HepG2 (cell line): ENCODE results near the gene ZCCHC3. TPM values are rescaled to one million over a fixed set of nuclear protein-coding genes. Genes with fewer than 3 reads are reported as not detected.

Experiments
- CHD2 ChIP-seq: IDR thresholded peaks from 2 replicates; pipeline ENCODE4 v1.6.1; 2011; ENCODE audit warnings: low read depth, low read length, improper control_type of control experiment
- FOXO1 ChIP-seq: sonication (generic); formaldehyde crosslinking; IDR thresholded peaks from 2 replicates; pipeline ENCODE4 v1.4.0; 2020; ENCODE audit warnings: missing genetic modification reagents
- MIER2 ChIP-seq: IDR thresholded peaks from 2 replicates; pipeline ENCODE4 v1.6.1; 2016; ENCODE audit warnings: missing biosample characterization, missing genetic modification reagents
- SSRP1 ChIP-seq: IDR thresholded peaks from 2 replicates; pipeline ENCODE4 v1.6.1; 2016; ENCODE audit warnings: control low read depth
- STAG1 ChIP-seq: sonication (generic); formaldehyde crosslinking; IDR thresholded peaks from 2 replicates; pipeline ENCODE4 v1.4.0; 2020; ENCODE audit warnings: missing genetic modification reagents
- ZFAT ChIP-seq: sonication (generic); formaldehyde crosslinking; conservative IDR thresholded peaks from 2 replicates; pipeline ENCODE4 v1.8.1; 2023; ENCODE audit warnings: missing genetic modification reagents, inconsistent platforms
- ZKSCAN5 ChIP-seq: sonication (generic); formaldehyde crosslinking; IDR thresholded peaks from 2 replicates; pipeline ENCODE4 v1.5.1; 2020; ENCODE audit warnings: mild to moderate bottlenecking, missing genetic modification reagents
- ZNF121 ChIP-seq: sonication (generic); formaldehyde crosslinking; IDR thresholded peaks from 2 replicates; pipeline ENCODE4 v1.5.0; 2020; ENCODE audit warnings: mild to moderate bottlenecking, missing genetic modification reagents
- ZNF607 ChIP-seq: sonication (generic); formaldehyde crosslinking; IDR thresholded peaks from 2 replicates; pipeline ENCODE4 v1.5.1; 2020; ENCODE audit warnings: missing genetic modification reagents, mild to moderate bottlenecking, borderline replicate concordance
- ZNF761 ChIP-seq: sonication (generic); formaldehyde crosslinking; conservative IDR thresholded peaks from 2 replicates; pipeline ENCODE4 v1.4.0; 2020; ENCODE audit warnings: mild to moderate bottlenecking, missing genetic modification reagents
- polyA plus RNA-seq, 8 experiments: library from polyadenylated mRNA; depleted of rRNA in 3 of 8; stranded (reverse) in 7 of 8; unstranded in 1 of 8; fragments of >200 nt; fragmentation: Illumina TruSeq in 4 of 8; extraction: Trizol in 4 of 8; gene quantifications; 2 replicates each; pipeline versions ENCODE4 v1.2.1 to v1.2.3, GENCODE V29; 2011 to 2016; ENCODE audit warnings: low read depth in 4 of 8, missing spikeins in 1 of 8, mixed read lengths in 1 of 8; ENCODE audit not compliant: insufficient read depth in 1 of 8
- total RNA-seq, 5 experiments: library from RNA; depleted of rRNA; stranded (reverse); fragments of >200 nt; fragmentation: Illumina TruSeq; extraction: Trizol; gene quantifications; 2 replicates each; pipeline ENCODE4 v1.2.3, GENCODE V29; 2016; ENCODE audit warnings: low read depth in 1 of 5
- TF ChIP-seq, protein P1 (sequence below): sonication (generic); formaldehyde crosslinking; IDR thresholded peaks from 2 replicates; pipeline ENCODE4 v1.5.1; 2020; ENCODE audit warnings: missing genetic modification reagents, mild to moderate bottlenecking, borderline replicate concordance
- TF ChIP-seq, protein P2 (sequence below): sonication (generic); formaldehyde crosslinking; IDR thresholded peaks from 2 replicates; pipeline ENCODE4 v1.8.0; 2022; ENCODE audit warnings: mild to moderate bottlenecking, missing genetic modification reagents, moderate library complexity
- TF ChIP-seq, protein P3 (sequence below): sonication (generic); formaldehyde crosslinking; IDR thresholded peaks from 2 replicates; pipeline ENCODE4 v1.4.0; 2020; ENCODE audit warnings: mild to moderate bottlenecking, missing genetic modification reagents, borderline replicate concordance
- TF ChIP-seq, protein P4 (sequence below): sonication (generic); formaldehyde crosslinking; IDR thresholded peaks from 2 replicates; pipeline ENCODE4 v1.5.0; 2020; ENCODE audit warnings: missing genetic modification reagents
- TF ChIP-seq, protein P5 (sequence below): IDR thresholded peaks from 2 replicates; pipeline ENCODE4 v1.6.1; 2016
- TF ChIP-seq, protein P6 (sequence below): sonication (generic); formaldehyde crosslinking; IDR thresholded peaks from 2 replicates; pipeline ENCODE4 v1.4.0; 2020; ENCODE audit warnings: missing genetic modification reagents, borderline replicate concordance

ZCCHC3 gene
- total and polyA plus RNA-seq, 2 of the 13 experiments (the other 11 are each of a cell fraction or from before 2014, with no cell fraction given) = 46.6 to 63.0 TPM

DNA sequence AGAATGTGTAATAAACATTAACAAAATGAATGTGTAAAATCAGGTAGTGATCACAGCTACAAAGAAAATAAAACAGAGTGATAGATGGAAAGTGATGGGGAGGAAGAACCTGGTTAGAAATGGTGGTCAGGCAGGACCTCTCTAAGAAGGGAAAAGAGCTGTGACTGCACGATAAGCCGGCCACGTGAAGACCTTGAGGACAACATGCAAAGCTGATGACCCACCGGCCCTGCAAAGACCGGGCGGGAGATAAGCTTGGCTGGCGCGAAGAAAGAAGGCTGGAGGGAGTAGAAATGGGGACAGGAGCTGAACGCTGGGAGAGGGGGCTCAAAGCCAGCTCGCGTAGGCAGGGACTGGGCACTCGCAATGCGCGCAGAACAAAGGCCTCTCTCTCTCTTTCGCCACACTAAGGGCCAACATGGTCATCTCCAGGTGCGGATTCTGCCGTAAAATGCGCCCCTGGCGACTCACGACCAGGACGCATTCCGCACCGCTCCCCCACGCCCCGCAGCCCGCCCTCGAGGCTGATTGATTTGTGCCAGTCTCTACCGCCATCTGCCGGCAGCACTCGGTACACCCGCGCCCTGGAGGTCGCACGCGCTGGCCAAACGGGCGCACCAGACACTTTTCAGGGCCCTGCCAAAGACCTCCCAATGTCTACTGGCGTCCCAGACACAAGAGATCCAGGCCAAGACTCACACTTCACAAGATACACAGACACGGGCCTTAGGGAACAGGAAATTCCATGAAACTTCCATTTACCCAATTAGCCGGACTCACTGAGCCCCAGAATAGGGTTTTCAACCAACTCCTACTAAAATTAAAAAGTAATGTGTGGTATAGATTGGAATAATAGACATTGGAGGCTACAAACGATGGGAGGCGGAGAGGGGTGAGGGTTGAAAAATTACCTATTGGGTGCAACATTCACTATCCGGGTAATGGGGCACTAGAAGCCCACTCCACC, 30.5 kb upstream of the ZCCHC3 start (continued):
- TF ChIP-seq, protein P1, sequence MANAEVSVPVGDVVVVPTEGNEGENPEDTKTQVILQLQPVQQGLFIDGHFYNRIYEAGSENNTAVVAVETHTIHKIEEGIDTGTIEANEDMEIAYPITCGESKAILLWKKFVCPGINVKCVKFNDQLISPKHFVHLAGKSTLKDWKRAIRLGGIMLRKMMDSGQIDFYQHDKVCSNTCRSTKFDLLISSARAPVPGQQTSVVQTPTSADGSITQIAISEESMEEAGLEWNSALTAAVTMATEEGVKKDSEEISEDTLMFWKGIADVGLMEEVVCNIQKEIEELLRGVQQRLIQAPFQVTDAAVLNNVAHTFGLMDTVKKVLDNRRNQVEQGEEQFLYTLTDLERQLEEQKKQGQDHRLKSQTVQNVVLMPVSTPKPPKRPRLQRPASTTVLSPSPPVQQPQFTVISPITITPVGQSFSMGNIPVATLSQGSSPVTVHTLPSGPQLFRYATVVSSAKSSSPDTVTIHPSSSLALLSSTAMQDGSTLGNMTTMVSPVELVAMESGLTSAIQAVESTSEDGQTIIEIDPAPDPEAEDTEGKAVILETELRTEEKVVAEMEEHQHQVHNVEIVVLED (CRISPR knock-in tag) = peak; percentile 77; the same call in 1 of the 2 replicates
- TF ChIP-seq ZNF761 (peak; percentile 98), FOXO1 (CRISPR knock-in tag) (peak; percentile 65), MIER2 (CRISPR knock-in tag) (no peak; the same call in 1 of the 2 replicates), ZKSCAN5 (CRISPR knock-in tag) (no peak), ZNF607 (peak; percentile 97), SSRP1 (CRISPR knock-in tag) (peak; percentile 81), ZNF121 (CRISPR knock-in tag) (no peak), STAG1 (CRISPR knock-in tag) (peak; percentile 96), CHD2 (0 out of 2 replicates have a peak, but pooled peaks have one; percentile 35), ZFAT (CRISPR knock-in tag) (no peak; the same call in 1 of the 2 replicates)
- TF ChIP-seq, protein P2, sequence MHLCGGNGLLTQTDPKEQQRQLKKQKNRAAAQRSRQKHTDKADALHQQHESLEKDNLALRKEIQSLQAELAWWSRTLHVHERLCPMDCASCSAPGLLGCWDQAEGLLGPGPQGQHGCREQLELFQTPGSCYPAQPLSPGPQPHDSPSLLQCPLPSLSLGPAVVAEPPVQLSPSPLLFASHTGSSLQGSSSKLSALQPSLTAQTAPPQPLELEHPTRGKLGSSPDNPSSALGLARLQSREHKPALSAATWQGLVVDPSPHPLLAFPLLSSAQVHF (CRISPR knock-in tag) = peak; percentile 75; the same call in 1 of the 2 replicates
- TF ChIP-seq, protein P3, sequence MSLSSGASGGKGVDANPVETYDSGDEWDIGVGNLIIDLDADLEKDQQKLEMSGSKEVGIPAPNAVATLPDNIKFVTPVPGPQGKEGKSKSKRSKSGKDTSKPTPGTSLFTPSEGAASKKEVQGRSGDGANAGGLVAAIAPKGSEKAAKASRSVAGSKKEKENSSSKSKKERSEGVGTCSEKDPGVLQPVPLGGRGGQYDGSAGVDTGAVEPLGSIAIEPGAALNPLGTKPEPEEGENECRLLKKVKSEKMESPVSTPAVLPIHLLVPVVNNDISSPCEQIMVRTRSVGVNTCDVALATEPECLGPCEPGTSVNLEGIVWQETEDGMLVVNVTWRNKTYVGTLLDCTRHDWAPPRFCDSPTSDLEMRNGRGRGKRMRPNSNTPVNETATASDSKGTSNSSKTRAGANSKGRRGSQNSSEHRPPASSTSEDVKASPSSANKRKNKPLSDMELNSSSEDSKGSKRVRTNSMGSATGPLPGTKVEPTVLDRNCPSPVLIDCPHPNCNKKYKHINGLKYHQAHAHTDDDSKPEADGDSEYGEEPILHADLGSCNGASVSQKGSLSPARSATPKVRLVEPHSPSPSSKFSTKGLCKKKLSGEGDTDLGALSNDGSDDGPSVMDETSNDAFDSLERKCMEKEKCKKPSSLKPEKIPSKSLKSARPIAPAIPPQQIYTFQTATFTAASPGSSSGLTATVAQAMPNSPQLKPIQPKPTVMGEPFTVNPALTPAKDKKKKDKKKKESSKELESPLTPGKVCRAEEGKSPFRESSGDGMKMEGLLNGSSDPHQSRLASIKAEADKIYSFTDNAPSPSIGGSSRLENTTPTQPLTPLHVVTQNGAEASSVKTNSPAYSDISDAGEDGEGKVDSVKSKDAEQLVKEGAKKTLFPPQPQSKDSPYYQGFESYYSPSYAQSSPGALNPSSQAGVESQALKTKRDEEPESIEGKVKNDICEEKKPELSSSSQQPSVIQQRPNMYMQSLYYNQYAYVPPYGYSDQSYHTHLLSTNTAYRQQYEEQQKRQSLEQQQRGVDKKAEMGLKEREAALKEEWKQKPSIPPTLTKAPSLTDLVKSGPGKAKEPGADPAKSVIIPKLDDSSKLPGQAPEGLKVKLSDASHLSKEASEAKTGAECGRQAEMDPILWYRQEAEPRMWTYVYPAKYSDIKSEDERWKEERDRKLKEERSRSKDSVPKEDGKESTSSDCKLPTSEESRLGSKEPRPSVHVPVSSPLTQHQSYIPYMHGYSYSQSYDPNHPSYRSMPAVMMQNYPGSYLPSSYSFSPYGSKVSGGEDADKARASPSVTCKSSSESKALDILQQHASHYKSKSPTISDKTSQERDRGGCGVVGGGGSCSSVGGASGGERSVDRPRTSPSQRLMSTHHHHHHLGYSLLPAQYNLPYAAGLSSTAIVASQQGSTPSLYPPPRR = peak; percentile 79; the same call in 1 of the 2 replicates
- TF ChIP-seq, protein P4, sequence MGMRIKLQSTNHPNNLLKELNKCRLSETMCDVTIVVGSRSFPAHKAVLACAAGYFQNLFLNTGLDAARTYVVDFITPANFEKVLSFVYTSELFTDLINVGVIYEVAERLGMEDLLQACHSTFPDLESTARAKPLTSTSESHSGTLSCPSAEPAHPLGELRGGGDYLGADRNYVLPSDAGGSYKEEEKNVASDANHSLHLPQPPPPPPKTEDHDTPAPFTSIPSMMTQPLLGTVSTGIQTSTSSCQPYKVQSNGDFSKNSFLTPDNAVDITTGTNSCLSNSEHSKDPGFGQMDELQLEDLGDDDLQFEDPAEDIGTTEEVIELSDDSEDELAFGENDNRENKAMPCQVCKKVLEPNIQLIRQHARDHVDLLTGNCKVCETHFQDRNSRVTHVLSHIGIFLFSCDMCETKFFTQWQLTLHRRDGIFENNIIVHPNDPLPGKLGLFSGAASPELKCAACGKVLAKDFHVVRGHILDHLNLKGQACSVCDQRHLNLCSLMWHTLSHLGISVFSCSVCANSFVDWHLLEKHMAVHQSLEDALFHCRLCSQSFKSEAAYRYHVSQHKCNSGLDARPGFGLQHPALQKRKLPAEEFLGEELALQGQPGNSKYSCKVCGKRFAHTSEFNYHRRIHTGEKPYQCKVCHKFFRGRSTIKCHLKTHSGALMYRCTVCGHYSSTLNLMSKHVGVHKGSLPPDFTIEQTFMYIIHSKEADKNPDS (CRISPR knock-in tag) = no peak
- TF ChIP-seq, protein P5, sequence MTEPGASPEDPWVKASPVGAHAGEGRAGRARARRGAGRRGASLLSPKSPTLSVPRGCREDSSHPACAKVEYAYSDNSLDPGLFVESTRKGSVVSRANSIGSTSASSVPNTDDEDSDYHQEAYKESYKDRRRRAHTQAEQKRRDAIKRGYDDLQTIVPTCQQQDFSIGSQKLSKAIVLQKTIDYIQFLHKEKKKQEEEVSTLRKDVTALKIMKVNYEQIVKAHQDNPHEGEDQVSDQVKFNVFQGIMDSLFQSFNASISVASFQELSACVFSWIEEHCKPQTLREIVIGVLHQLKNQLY (CRISPR knock-in tag) = peak; percentile 43
- TF ChIP-seq, protein P6, sequence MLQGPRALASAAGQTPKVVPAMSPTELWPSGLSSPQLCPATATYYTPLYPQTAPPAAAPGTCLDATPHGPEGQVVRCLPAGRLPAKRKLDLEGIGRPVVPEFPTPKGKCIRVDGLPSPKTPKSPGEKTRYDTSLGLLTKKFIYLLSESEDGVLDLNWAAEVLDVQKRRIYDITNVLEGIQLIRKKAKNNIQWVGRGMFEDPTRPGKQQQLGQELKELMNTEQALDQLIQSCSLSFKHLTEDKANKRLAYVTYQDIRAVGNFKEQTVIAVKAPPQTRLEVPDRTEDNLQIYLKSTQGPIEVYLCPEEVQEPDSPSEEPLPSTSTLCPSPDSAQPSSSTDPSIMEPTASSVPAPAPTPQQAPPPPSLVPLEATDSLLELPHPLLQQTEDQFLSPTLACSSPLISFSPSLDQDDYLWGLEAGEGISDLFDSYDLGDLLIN = peak; percentile 88; the same call in 1 of the 2 replicates
